Endometrial microvascular endothelial cells (primary cell): ENCODE measurements around the gene KRTAP10-4. TPM values are rescaled to one million over a fixed set of nuclear protein-coding genes. Genes with fewer than 3 reads are reported as not detected.
"Not testable (repeated sequence)": the region's sequence is repeated elsewhere in the genome, so short reads cannot be mapped to it uniquely, and the experiment has no call there.

Source experiments
- in situ Hi-C: cut with HindIII; loops from 2 replicates; pipeline ENCODE4 v1.10.0; 2017; ENCODE audit warnings: low sequenced_read_pairs, low pct_unique_long_range_greater_than_20kb; ENCODE audit errors: inconsistent ontology term
- total RNA-seq: library from RNA; depleted of rRNA; stranded (reverse); fragments of >200 nt; gene quantifications from one replicate; pipeline ENCODE4 v1.2.3, GENCODE V29; 2015; ENCODE audit errors: inconsistent ontology term

KRTAP10-4 gene
- total RNA-seq, 1 donor from 2014 or later: not detected

DNA sequence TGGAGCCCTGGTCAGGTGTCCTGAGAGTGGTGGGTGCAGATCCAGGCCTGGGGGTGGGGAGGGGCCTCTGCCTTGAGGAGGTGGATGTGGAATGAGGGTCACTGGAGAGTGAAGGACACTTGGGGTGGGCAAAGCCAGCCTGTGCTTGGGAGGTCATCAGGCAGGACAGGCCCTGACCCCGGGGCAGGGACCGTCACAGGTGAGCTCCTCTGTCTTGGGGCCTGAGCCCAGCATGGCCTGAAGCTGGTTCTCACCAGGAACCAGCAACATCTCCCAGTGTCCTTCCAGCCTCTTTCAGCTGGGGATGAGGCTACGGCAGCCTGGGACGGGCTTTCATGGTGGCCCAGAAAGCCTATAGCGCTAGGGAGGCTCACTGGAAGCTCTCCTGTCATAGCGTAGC, 21.4 kb upstream of the KRTAP10-4 start:
- in situ Hi-C loops: no loop called here

DNA sequence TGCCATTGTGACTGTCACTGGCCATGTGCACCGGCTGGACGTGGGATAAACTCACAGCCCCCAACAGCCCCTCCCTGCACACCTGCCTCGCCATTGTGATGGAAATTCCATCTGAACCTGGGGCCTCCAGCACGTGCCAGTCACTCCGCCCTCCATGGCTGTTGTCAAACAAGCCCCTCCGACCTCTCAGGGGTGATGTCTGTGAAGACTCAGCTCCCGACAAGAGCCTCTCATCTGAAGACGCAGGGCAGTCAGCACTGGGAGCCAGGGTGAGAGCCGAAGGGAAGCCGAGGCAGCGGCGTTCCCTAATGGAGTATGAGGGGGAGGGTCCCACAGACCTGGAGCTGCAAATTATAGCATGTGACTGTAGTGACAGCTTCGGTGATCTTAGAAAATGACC, 20.8 kb upstream of the KRTAP10-4 start:
- in situ Hi-C loops: no loop called here

DNA sequence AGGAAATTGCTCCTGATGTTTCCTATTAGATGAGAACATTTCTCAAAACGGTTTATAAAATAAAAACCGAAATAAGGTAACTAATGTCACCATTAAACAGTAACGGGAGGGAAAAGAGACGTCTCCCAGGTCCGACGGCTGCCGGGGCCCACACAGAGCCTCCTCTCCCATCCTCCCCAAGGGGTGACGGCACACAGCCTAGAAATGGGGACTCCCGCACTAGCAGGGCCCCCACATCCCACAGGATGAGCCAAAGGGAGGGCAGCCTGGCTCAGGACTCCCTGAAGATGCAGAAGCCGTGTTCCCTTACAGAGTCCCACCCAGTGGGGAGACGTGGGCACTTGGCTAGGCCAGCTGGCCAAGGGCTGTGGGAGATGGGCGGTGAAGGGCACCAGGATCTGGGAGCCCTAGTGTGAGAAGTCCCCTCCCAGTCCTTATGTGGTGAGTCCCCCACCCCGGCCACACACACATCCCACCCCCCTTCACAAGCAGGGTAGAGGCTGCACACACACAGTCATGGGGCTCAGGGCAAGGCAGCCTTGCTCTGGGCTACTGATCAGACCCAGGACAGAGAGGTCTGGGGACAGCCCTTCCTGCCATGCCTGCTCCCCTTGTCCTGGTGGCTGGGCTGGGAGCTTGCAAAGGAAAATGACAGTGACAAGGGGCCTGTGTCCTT, 18.2 kb upstream of the KRTAP10-4 start:
- in situ Hi-C loops: no loop called here

DNA sequence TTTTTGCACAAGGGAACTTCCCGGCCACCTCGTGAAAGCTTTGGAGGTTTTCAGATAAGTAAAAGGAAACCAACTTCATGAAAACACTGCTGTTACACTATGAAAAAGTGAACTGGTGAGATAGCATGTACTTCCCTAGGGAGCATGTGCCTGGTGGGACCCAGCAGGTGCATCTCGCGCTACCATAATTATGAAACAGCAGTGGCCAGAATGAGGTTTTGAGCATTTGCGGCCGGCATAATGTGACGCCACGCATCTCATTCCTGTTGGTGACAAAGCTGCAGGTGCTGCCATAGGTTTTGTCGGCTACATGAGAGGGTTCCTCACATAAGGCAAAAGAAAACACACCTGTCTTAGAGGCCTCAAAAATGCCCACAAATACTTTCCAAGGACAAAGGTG, 16.6 kb upstream of the KRTAP10-4 start:
- in situ Hi-C loops: no loop called here

DNA sequence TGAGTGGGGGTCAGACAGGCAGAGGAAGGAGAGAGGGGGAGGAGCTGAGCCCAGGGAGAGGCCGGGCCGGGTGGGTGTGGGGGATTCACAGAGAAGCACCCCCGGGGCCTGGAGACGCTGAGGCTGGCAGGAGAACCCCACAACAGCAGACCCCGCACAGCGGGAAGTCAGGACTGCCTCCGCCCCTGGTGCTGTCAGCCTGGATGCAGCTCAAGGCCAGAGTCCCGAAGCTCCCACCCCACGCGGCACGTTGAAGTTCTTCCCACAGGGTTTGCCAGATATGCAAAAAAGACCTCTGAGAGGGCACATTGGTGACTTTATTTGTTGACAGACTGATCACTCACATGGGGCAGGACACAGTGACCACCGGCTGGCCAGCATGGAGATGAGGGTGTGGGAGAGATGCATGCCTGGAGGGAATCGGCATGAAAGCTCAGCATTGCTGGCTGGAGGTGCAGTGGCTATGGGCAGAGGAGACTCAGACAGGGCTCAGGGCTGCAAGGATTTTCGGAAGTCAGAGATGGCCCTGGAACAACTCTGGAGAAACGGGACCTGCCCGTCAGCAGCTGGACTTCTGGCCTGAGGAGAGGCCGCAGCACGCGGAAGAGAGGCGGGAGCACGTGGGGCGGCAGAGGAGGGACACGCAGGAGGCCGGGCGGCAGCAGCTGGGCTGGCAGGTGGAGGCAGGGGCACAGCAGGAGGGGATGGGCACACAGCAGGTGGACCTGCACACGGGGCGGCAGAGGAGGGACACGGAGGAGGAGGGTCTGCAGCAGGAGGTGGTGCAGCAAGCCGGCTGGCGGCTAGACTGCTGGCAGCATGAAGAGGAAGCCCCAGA, 15.8 kb upstream of the KRTAP10-4 start:
- in situ Hi-C loops: no loop called here

DNA sequence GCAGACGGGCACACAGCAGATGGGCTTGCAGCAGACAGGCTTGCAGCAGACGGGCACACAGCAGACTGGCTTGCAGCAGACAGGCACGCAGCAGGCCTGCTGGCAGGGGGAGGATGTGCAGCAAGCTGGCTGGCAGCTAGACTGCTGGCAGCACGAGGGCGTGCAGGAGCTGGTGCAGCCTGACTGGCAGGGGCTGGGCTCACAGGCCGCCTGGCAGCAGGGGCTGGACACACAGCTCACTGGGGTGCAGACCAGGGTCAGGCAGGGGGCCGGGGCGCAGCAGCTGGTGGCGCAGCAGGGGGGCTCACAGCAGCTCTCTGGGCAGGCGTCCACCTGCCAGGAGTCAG, 15.2 kb upstream of the KRTAP10-4 start:
- in situ Hi-C loops: not testable (repeated sequence)

DNA sequence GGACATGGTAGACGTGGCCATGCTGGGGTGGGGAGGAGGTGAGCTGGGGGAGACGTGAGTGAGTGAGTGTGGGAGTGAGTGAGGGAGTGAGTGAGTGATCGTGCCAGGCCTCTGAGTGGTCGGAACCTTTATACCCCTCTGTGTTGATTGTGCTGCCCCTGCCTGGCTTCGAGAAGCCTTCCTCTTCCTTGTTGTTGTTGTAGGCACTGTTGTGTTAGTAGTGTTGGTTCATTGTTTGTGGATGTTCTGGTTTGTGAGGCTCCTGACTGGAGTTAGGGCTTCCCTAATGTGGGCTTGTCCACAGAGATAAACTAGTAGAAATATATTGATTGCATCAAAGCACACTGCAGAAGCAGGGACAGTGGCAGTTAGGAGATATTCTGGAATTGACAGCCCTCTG, 14.8 kb upstream of the KRTAP10-4 start, which contains the start of gene KRTAP10-3:
Gene KRTAP10-3, minus strand, starts transcription at position 101 of the 400 bp plus-strand sequence. Its CDS starts 80 bp downstream, at position 21.
- in situ Hi-C loops: no loop called here

DNA sequence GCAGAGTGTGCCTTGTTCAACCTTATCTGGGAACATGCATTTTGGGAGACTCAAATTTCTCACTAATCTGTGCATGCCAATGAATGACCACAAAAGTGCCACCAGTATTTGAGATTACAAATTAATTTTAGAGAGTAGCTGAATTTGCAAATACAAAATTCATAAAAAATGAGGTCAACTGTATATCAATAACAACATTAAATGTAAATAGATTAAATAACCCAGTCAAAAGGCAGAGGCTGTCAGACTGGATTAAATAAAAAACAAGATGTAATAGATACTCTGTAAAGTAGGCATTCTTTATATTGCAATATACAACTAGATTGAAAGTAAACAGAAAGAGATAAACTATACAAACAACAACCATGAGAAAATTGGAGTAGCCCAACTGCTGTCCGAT, 9.4 kb upstream of the KRTAP10-4 start:
- in situ Hi-C loops: no loop called here

DNA sequence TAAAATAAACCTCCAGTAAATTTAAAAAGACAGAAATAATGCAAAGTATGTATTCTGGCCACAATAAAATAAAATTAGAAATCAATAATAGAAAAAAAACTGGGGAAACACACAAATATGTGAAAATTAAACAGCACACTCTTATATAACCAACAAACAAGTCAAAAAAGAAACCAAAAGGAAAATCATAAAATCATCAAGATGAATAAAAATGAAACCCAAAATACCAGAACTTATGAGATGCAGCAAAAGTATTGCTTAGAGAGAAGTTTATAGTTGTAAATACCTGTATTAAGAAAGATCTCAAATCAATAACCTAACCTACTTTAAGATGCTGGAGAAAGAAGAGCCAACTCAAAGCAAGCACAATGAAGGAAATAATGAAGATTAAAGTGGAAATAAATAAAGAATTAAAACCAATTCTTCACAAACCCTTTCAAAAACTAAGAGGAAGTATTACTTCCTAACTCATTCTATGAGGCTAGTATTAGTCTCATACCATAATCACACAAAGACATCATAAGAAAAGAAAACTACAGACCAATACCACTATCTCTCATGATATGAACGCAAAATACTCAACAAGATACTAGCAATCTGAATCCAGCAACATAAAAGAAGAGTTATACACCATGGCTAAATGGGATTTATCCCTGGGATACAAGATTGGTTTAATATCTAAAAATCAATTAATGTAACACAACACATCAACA, 8.5 kb upstream of the KRTAP10-4 start:
- in situ Hi-C loops: no loop called here

DNA sequence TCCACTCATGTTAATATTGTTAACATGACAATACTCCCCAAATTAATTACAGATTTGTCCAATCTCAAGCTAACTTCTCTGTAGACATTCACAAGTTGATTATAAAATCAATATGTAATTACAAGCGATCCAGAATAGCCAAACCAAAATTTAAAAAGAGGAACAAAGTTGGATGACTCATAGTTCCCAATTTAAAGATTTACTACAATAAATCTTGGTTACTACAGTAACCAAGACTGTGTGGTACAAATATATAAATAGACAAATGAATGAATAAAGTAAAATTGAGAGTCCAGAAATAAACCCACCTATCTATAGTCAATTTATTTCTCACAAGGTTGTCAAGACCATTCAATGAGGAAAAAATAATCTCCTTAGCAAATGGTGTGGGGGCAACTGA, 7.1 kb upstream of the KRTAP10-4 start:
- in situ Hi-C loops: no loop called here

DNA sequence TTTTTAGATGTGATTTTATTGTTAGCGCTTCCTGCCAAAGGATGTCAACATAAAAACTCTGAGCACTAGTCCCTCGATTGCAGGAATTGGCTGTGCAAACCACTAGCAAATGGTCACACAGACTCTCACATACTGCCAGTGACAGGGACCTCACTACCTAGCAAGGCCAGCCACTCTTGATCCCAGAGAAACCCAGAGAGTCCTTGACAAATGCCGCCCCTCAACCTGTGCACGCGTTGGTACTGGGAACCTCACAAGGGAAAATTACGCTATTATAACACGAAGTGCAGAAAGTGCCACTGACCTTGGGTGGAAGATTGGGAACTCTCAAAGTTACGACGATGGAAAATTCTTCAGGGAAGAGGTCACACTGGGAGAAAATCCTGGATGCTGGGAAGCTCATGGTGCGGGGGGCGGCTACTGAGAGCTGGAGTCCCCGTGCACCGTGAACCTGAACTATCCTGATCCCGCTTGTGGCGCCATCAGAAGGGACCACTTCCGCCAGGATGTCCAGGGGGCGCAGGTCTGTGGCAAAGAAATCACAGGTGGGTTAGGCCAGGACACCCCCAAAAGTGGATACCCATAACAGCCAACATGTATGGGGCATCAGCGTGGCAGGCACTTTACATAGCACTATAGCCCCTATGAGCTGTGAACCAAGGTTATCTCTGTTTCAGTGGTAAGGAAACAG, 5.9 kb upstream of the KRTAP10-4 start:
- in situ Hi-C loops: no loop called here

DNA sequence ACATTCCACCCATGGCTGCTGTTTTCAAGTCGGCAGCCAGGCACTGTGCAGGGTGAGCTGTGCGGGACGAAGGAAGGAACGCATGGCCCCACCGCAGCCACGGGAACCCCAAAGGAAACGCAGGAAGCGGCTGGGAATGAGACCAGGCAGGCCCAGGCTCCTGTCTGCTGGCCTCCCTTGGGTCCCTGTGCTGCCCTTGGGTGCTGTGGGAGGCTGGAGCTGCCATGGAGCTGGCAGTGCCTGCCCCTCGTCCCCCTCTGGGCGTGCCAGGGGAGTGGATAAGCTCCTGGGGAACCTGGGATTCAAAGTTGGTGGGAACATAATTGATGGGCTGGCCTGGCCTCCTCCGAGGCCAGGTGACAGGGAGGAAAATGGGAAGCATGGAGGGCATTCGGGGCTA, 5.3 kb upstream of the KRTAP10-4 start:
- in situ Hi-C loops: no loop called here

DNA sequence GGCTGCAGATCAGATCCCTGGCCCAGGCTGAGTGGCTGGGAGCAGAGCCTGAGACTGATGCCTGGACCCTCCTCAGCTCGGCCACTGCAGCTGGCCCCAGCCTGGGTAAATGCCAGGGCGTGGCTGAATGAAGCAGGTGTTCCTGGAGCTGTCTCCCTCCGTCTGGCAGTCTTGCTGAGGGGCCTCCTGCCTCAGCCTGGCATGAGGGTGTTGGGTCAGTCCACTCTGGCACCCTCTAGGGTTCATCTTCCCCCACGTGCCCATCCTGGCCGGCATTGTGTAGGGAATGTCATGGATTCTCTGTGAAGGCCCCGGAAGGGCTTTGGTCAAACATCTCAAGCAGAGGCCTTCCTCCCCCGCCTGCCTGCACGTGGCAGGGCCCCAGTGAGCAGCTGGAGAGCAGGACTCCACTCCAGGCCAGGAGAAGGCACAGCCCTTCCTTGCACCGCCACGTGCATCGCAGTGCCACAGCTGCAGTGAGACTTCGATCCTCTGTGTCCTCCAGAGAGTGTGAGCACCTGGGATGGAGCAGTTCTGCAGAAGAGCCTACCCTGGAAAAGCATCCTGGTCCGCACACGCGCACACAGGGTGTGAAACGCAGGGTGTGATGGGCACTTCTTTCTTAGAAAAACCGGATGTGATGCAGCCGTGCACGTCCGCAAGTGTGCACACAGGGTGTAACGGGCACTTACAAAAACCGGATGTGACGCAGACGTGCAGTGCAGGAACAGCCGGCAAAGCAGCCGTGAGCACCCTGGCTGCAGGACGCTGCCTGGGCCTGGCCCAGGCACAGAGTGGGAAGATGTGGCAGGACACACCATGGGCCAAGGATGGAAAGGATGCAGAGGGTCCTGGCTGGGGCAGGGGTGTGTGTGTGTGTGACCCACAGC, 4.6 kb upstream of the KRTAP10-4 start:
- in situ Hi-C loops: no loop called here

DNA sequence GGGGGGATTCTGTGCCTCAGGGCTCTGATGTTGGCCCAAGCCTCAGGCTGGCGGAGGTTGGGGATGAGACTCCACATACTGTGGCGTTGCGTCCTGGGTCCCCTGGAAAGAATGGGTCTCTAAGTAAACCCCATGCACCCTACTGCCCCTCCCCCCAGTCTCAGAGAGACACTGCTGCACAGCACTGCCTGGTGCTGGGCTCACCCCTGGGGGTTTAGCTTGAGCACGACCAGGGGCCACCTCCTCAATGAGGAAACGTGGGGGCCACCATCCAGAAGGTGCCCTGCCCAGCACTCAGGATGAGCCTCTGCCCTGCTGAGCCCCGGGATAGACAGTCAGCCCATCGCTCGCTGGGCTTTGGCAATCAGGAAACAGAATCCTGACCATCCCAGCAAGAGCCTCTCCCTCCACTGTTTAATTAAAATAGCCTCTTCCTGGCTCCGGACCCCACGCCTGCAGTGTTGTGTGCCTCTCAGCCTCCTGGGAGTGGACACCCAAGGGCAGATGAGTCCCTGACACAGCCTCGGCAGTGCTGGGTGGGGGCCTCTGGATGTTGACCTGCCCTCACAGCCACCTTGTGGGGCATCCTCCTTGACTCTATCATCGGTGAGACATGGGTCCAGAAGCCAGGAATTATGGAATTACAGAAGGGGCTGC, 3.5 kb upstream of the KRTAP10-4 start:
- in situ Hi-C loops: no loop called here

DNA sequence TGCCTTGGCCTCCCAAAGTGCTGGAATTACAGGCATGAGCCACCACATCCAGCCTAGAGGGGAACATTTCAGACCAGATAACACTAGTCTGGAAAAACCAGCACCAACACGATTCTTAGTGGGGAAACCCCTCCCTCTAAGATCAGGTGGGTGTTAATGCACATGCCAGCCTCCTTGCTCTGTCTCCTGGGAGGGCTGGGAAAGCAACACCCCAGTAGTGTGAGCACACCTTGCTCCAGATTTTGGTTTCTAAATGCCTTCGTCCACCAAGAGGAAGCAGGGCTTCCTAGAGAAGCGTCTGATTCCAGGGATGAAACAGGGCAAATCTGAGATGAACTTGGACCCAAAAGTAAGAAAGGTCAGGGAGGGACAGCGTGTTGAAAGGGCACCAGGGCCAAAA, 2.2 kb upstream of the KRTAP10-4 start:
- in situ Hi-C loops: no loop called here

DNA sequence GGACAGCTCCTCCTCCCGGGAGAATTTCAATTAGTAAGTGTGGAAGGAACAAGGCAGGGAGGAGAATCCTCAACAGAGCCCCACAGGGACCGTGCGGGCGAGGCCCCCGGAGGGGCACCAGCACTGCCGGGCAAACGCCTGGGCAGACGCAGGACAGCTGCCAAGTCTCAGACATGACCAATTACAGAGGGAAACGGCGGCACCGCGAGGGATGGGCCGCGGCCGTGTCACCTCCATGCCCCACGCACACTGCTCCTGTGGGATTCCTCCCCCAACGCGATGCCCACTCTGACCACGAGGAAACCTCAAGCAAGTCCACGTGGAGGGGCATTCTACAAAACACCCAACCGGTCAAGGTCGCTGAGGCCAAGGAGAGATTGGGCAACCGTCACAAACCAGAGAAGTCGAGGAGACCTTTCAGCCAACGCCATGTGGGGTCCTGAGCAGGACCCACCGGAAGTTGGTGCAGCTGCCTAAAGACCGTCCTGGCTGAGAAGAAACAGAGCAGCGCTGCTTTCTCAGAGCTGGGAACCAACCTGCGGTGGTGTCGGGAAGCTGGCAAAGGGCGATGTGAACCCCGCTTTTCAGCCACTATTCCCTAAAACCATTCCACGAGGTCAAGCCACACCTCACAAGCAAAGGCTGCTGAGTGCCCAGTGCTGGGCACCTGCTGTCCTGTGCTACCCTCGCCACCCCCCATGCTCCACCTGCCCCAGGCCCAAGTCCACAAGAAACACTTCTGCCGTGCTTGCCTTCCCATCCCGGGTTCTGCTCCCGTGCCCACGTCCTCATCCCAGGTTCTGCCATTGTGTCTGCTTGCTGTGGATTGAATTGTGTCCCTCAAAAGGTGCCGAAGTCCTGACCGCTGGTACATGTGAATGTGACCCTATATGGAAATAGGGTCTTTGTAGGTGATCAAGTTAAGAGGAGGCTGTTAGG, 1.4 kb upstream of the KRTAP10-4 start:
- in situ Hi-C loops: no loop called here
